ENCODE results near the gene PTGES. TPM values are rescaled to one million over a fixed set of nuclear protein-coding genes. Genes with fewer than 3 reads are reported as not detected.
"Not testable (repeated sequence)": the region's sequence is repeated elsewhere in the genome, so short reads cannot be mapped to it uniquely, and the experiment has no call there.

The PTGES gene
- total and polyA plus RNA-seq, 9 of the 15 experiments (the other 6 are each of a cell fraction or from before 2014, with no cell fraction given) = 0.13 TPM; not detected in 8

DNA sequence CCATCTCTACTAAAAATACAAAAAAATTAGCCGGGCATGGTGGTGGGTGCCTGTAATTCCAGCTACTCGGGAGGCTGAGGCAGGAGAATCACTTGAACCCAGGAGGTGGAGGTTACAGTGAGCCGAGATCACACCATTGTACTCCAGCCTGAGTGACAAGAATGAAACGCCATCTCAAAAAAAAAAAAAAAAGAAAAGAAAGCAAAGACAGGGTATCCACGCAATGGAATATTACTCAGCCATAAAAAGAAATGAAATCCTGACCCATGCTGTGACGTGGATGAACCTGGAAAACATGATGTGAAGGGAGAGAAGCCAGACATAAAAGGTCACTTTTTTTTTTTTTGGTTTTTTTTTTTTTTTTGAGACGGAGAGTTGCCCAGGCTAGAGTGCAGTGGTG lies 7.9 kb upstream of the PTGES start:
- POLR2A ChIA-PET = interaction anchor here (0.6 to 1.5 kb wide), 2 partner anchors 26 to 1483 kb away, joined by 3 to 4 read pairs; no protein-coding TSS in a partner anchor
- intact Hi-C loops (cut with micrococcal nuclease); H3K27ac ChIP-seq (ENCODE audit: extremely low read depth, low read depth, low read length); DNase-seq (ENCODE audit: extremely low read depth in 1 of 4, low spot score in 3 of 4); H3K4me2 ChIP-seq (ENCODE audit: insufficient read depth, low read length); H3K9me3 ChIP-seq (replicated peaks; ENCODE audit: control insufficient read depth, insufficient read depth, low read depth, low read length); BruUV-seq (replicated peaks); H3K36me3 ChIP-seq (ENCODE audit: control insufficient read depth, insufficient read depth, low read length); H3K79me2 ChIP-seq (ENCODE audit: control insufficient read depth, insufficient read depth, low read length); H2AFZ ChIP-seq (ENCODE audit: low read depth, low read length); ATAC-seq; H3K27me3 ChIP-seq (ENCODE audit: control insufficient read depth in 2 of 2, insufficient read depth in 2 of 2, low read length in 2 of 2); H3K4me3 ChIP-seq; H3K9ac ChIP-seq (ENCODE audit: insufficient read depth in 1 of 2, low read depth in 2 of 2, low read length in 2 of 2); H4K20me1 ChIP-seq (replicated peaks; ENCODE audit: control insufficient read depth, insufficient read depth, low read length); in situ Hi-C loops (cut with MboI); FAIRE-seq; H3K9me1 ChIP-seq (ENCODE audit: control insufficient read depth, insufficient read depth, low read length); CTCF ChIA-PET (ENCODE audit: low intra/inter-chr PET ratio): not testable (repeated sequence)
- peaks cover 23 to 26% of the 10 kb centered on the region in 2 experiments for H3K4me1 ChIP-seq (replicated peaks in 1 of 2; ENCODE audit: control insufficient read depth in 2 of 2, insufficient read depth in 2 of 2, low read length in 2 of 2)
- WGBS (ENCODE audit: insufficient coverage, low coverage, missing lambda C conversion rate) = 59% methylated on average over 5 of the region's 7 CpGs
- 0 out of 4 replicates have a peak, but pooled peaks of 1 of the 2 experiments have one; percentile 18 for TF ChIP-seq TRIM24 (IDR thresholded peaks at IDR 0.05)
- TF ChIP-seq, protein P1, sequence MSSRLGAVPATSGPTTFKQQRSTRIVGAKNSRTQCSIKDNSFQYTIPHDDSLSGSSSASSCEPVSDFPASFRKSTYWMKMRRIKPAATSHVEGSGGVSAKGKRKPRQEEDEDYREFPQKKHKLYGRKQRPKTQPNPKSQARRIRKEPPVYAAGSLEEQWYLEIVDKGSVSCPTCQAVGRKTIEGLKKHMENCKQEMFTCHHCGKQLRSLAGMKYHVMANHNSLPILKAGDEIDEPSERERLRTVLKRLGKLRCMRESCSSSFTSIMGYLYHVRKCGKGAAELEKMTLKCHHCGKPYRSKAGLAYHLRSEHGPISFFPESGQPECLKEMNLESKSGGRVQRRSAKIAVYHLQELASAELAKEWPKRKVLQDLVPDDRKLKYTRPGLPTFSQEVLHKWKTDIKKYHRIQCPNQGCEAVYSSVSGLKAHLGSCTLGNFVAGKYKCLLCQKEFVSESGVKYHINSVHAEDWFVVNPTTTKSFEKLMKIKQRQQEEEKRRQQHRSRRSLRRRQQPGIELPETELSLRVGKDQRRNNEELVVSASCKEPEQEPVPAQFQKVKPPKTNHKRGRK (tag; IDR thresholded peaks at IDR 0.05) = peak; percentile 62; the same call in 1 of the 2 replicates
